K562 (cell line): ENCODE data around the gene ARHGEF4.

Experiments
- POLR2A ChIP-seq: fragments of 450-650 bp; conservative IDR thresholded peaks from 2 replicates; pipeline ENCODE4 v1.6.1; 2016
- UBTF ChIP-seq, 2 experiments: IDR thresholded peaks; 2 replicates each; pipeline ENCODE4 v1.6.1; 2012; ENCODE audit warnings: improper control_type of control experiment in 2 of 2, low read depth in 2 of 2, low read length in 2 of 2, borderline replicate concordance in 1 of 2

- TF ChIP-seq POLR2A: no peak
- no peak for TF ChIP-seq UBTF (IDR thresholded peaks at IDR 0.05; ENCODE audit: borderline replicate concordance in 1 of 2, low read depth in 2 of 2, low read length in 2 of 2)
These were observed 75.8 kb downstream of the ARHGEF4 start for GRCh38 chr2:130912471-130912870.
